HL-60 (cell line): ENCODE data around the gene FASTKD1.

Experiments
- DNase-seq, 2 experiments: peaks; one replicate each; pipeline ENCODE4 v3.0.0-alpha.2; 2010 to 2020; ENCODE audit warnings: low read depth in 1 of 2, low spot score in 1 of 2
- H3K27ac ChIP-seq: fragments of 250-450 bp; sonication (Bioruptor Pico); replicated peaks from 2 replicates; pipeline ENCODE4 v1.5.1; 2020; ENCODE audit warnings: mild to moderate bottlenecking, moderate library complexity
- H3K27me3 ChIP-seq: fragments of 250-450 bp; sonication (Bioruptor Pico); 2 replicates; pipeline ENCODE4 v1.5.1; 2021; ENCODE audit warnings: mild to moderate bottlenecking, moderate library complexity; ENCODE audit not compliant: insufficient read depth, poor library complexity, severe bottlenecking
- H3K4me3 ChIP-seq: replicated peaks from 2 replicates; pipeline ENCODE4 v1.5.1; 2011; ENCODE audit warnings: mild to moderate bottlenecking, control low read depth, low read length; ENCODE audit not compliant: insufficient read depth
- CTCF ChIP-seq: IDR thresholded peaks from one replicate; pipeline ENCODE4 v1.5.1; 2011; ENCODE audit warnings: low read length, control low read depth, inconsistent platforms; ENCODE audit not compliant: insufficient read depth
- GABPA ChIP-seq: IDR thresholded peaks from 2 replicates; pipeline ENCODE4 v1.6.1; 2012; ENCODE audit warnings: low read depth
- POLR2AphosphoS5 ChIP-seq: IDR thresholded peaks from 2 replicates; pipeline ENCODE4 v1.6.1; 2012; ENCODE audit warnings: low read depth
- REST ChIP-seq: IDR thresholded peaks from 2 replicates; pipeline ENCODE4 v1.6.1; 2012; ENCODE audit warnings: low read depth; ENCODE audit not compliant: insufficient replicate concordance
- SPI1 ChIP-seq: IDR thresholded peaks from 2 replicates; pipeline ENCODE4 v1.6.1; 2012; ENCODE audit warnings: low read depth, mild to moderate bottlenecking, borderline replicate concordance

Gene FASTKD1

GRCh38 chr2:169491378-169491777 lies 82.3 kb downstream of the FASTKD1 start:
- TF ChIP-seq GABPA (no peak), SPI1 (no peak), REST (no peak)
- Histone ChIP-seq H3K27me3 (no peaks in the 10 kb centered on the region), H3K4me3 (no peak overlapping the region), H3K27ac (no peak overlapping the region)
- DNase-seq, result no peak

GRCh38 chr2:169490834-169491233 lies 82.8 kb downstream of the FASTKD1 start:
- Histone ChIP-seq H3K27ac (no peak overlapping the region), H3K4me3 (no peak overlapping the region), H3K27me3 (no peaks in the 10 kb centered on the region)
- DNase-seq, result no peak
- TF ChIP-seq SPI1, result no peak
- TF ChIP-seq GABPA, result no peak
- TF ChIP-seq REST, result no peak
- TF ChIP-seq CTCF, result no peak
- TF ChIP-seq POLR2AphosphoS5, result no peak

- TF ChIP-seq REST (no peak), SPI1 (no peak), CTCF (no peak), POLR2AphosphoS5 (no peak), GABPA (no peak)
- no peak overlapping the region for H3K27ac ChIP-seq
- no peak overlapping the region for H3K4me3 ChIP-seq
- no peak for DNase-seq
- no peaks in the 10 kb centered on the region for H3K27me3 ChIP-seq
Observed at GRCh38 chr2:169486487-169486886, 87.2 kb downstream of the FASTKD1 start.

- Histone ChIP-seq H3K27me3 (no peaks in the 10 kb centered on the region), H3K4me3 (no peak overlapping the region), H3K27ac (no peak overlapping the region)
- no peak for TF ChIP-seq SPI1
- TF ChIP-seq REST, result no peak
- no peak for TF ChIP-seq GABPA
- no peak for TF ChIP-seq CTCF
- no peak for TF ChIP-seq POLR2AphosphoS5
- no peak for DNase-seq
Observed at GRCh38 chr2:169485650-169486138, 88.0 kb downstream of the FASTKD1 start.
